K562 (cell line): ENCODE data around the gene P2RX3. TPM values are rescaled to one million over a fixed set of nuclear protein-coding genes. Genes with fewer than 3 reads are reported as not detected.

Experiments
- ATAC-seq: fragments of 200-7000 bp; cut with Tn5 transposase; 3 replicates; pipeline ENCODE4 v1.9.1; 2020; ENCODE audit warnings: moderate library complexity
- BruUV-seq: library from RNA; stranded (reverse); fragments of 400-500 nt; replicated peaks from 2 replicates; lab custom pipeline; 2021; lab: Mats Ljungman, UMichigan
- CTCF ChIA-PET: fragments of 300-600 bp; formaldehyde crosslinking; extraction: SDS; loops from one replicate; lab custom pipeline; 2021; ENCODE audit warnings: low intra/inter-chr PET ratio; lab: Yijun Ruan, JAX
- POLR2A ChIA-PET: fragments of 300-600, 350-650 bp; sonication (Branson Sonifier 250); formaldehyde crosslinking; extraction: SDS; loops from one replicate; lab custom pipeline; 2021; ENCODE audit warnings: antibody characterized with exemption, inconsistent platforms; lab: Yijun Ruan, JAX
- DNase-seq, 4 experiments: peaks; one replicate each; pipeline versions ENCODE4 v3.0.0 to v3.0.0-alpha.2; 2011 to 2018; ENCODE audit warnings: low spot score in 3 of 4, mixed read lengths in 3 of 4; ENCODE audit errors: extremely low read depth in 1 of 4
- FAIRE-seq: peaks from 2 replicates; lab custom pipeline; 2011; peaks lifted over from hg19 to GRCh38; lab: Jason Lieb, UNC
- H2AFZ ChIP-seq: 2 replicates; pipeline ENCODE4 v1.6.0; 2011; ENCODE audit warnings: low read depth, low read length, control low read depth, inconsistent platforms
- H3K27ac ChIP-seq: fragments of 200-600 bp; 3 replicates; pipeline ENCODE4 v1.8.0; 2011; ENCODE audit warnings: low read depth, mild to moderate bottlenecking, control low read depth, inconsistent platforms, low read length, moderate library complexity, mixed read lengths; ENCODE audit errors: extremely low read depth
- H3K27me3 ChIP-seq, 2 experiments: fragments of 300-600 bp in 1 of 2; 2 replicates in 1 of 2; 3 replicates in 1 of 2; pipeline versions ENCODE4 v1.6.0 to v1.8.0; 2011; ENCODE audit warnings: inconsistent platforms in 2 of 2, low read length in 2 of 2, mild to moderate bottlenecking in 1 of 2, mixed read lengths in 1 of 2, moderate library complexity in 1 of 2; ENCODE audit not compliant: control insufficient read depth in 2 of 2, insufficient read depth in 2 of 2
- H3K36me3 ChIP-seq: fragments of 300-600 bp; 3 replicates; pipeline ENCODE4 v1.8.0; 2011; ENCODE audit warnings: mild to moderate bottlenecking, low read length, inconsistent platforms; ENCODE audit not compliant: control insufficient read depth, insufficient read depth
- H3K4me1 ChIP-seq, 2 experiments: fragments of 200-600 bp in 1 of 2; replicated peaks in 1 of 2; 2 replicates in 1 of 2; 3 replicates in 1 of 2; pipeline versions ENCODE4 v1.5.1 to v1.8.0; 2011; ENCODE audit warnings: inconsistent platforms in 2 of 2, low read length in 2 of 2, mild to moderate bottlenecking in 1 of 2, mixed read lengths in 1 of 2, moderate library complexity in 1 of 2; ENCODE audit not compliant: control insufficient read depth in 2 of 2, insufficient read depth in 2 of 2
- H3K4me2 ChIP-seq: 2 replicates; pipeline ENCODE4 v1.6.1; 2011; ENCODE audit warnings: low read length, control low read depth, inconsistent platforms, mixed read lengths; ENCODE audit not compliant: insufficient read depth
- H3K4me3 ChIP-seq: fragments of 200-600 bp; sonication (generic), shearing (Covaris generic); 2 replicates; pipeline ENCODE4 v1.5.1; 2016; ENCODE audit warnings: control low read depth, inconsistent platforms
- H3K79me2 ChIP-seq: fragments of 200-600 bp; 3 replicates; pipeline ENCODE4 v1.8.0; 2011; ENCODE audit warnings: low read length, inconsistent platforms; ENCODE audit not compliant: control insufficient read depth, insufficient read depth
- H3K9ac ChIP-seq, 2 experiments: 2 replicates each; pipeline versions ENCODE4 v1.6.0 to v1.6.1; 2011; ENCODE audit warnings: low read depth in 2 of 2, low read length in 2 of 2, control low read depth in 1 of 2, inconsistent platforms in 1 of 2, mild to moderate bottlenecking in 1 of 2, mixed read lengths in 1 of 2; ENCODE audit not compliant: insufficient read depth in 1 of 2
- H3K9me1 ChIP-seq: one replicate; pipeline ENCODE4 v1.6.0; 2011; ENCODE audit warnings: inconsistent platforms, mild to moderate bottlenecking, low read length, moderate library complexity; ENCODE audit not compliant: control insufficient read depth, insufficient read depth
- H3K9me3 ChIP-seq: replicated peaks from 2 replicates; pipeline ENCODE4 v1.5.1; 2011; ENCODE audit warnings: low read depth, low read length, inconsistent platforms; ENCODE audit not compliant: control insufficient read depth, insufficient read depth
- H4K20me1 ChIP-seq: replicated peaks from 2 replicates; pipeline ENCODE4 v1.6.1; 2011; ENCODE audit warnings: low read length, inconsistent platforms, mixed read lengths; ENCODE audit not compliant: control insufficient read depth, insufficient read depth
- HCFC1 ChIP-seq: IDR thresholded peaks from 2 replicates; pipeline ENCODE4 v1.6.1; 2012; ENCODE audit warnings: low read depth, low read length, improper control_type of control experiment
- MAZ ChIP-seq, 2 experiments: fragments of 450-650 bp in 1 of 2; sonication (generic) in 1 of 2; formaldehyde crosslinking; IDR thresholded peaks in 1 of 2; conservative IDR thresholded peaks in 1 of 2; 2 replicates each; pipeline versions ENCODE4 v1.4.0 to v1.5.0; 2020; ENCODE audit warnings: mild to moderate bottlenecking in 1 of 2, missing genetic modification reagents in 1 of 2
- NFIC ChIP-seq: fragments of 450-650 bp; IDR thresholded peaks from 2 replicates; pipeline ENCODE4 v1.6.1; 2017; ENCODE audit warnings: mild to moderate bottlenecking, inconsistent platforms
- PTTG1 ChIP-seq: fragments of 450-650 bp; IDR thresholded peaks from 2 replicates; pipeline ENCODE4 v1.6.1; 2016; ENCODE audit warnings: low read depth, mild to moderate bottlenecking, missing genetic modification characterization, missing compliant biosample characterization
- TCF3 ChIP-seq: sonication (generic); formaldehyde crosslinking; IDR thresholded peaks from 2 replicates; pipeline ENCODE4 v1.4.0; 2020; ENCODE audit warnings: mild to moderate bottlenecking, missing genetic modification reagents
- ZNF232 ChIP-seq: sonication (generic); formaldehyde crosslinking; IDR thresholded peaks from 2 replicates; pipeline ENCODE4 v1.8.0; 2022; ENCODE audit warnings: mild to moderate bottlenecking, missing genetic modification reagents
- ZNF263 ChIP-seq: sonication (generic); formaldehyde crosslinking; IDR thresholded peaks from 2 replicates; pipeline ENCODE4 v1.8.0; 2022; ENCODE audit warnings: mild to moderate bottlenecking, missing genetic modification reagents, borderline replicate concordance
- ZNF644 ChIP-seq: fragments of 200-800 bp; sonication (Bioruptor generic); IDR thresholded peaks from 2 replicates; pipeline ENCODE4 v1.6.1; 2016; ENCODE audit warnings: low read depth, missing genetic modification characterization, missing compliant biosample characterization
- ZNF766 ChIP-seq: fragments of 200-800 bp; sonication (Bioruptor generic); conservative IDR thresholded peaks from 2 replicates; pipeline ENCODE4 v1.6.1; 2016; ENCODE audit warnings: missing genetic modification characterization, missing compliant biosample characterization
- WGBS: fragments of 100-300 bp; shearing (Covaris generic); methylation state at CpG from one replicate; pipeline ENCODE4 v1.1.6; 2016; ENCODE audit warnings: low coverage, mixed read lengths; ENCODE audit not compliant: insufficient coverage; ENCODE audit errors: missing lambda C conversion rate; 5-methylcytosine and 5-hydroxymethylcytosine counted together
- in situ Hi-C: fragments of 300-500 bp; cut with MboI; formaldehyde crosslinking; loops from 4 replicates; pipeline ENCODE4 v1.15.0; 2018; ENCODE audit warnings: inconsistent platforms, mixed read lengths
- intact Hi-C: fragments of 100-400 bp; cut with micrococcal nuclease; formaldehyde crosslinking; loops from 2 replicates; pipeline ENCODE4 v1.14.2; 2022
- polyA plus RNA-seq, 8 experiments: library from polyadenylated mRNA; depleted of rRNA in 4 of 8; stranded (reverse) in 5 of 8; unstranded in 3 of 8; fragments of >200 nt; fragmentation: Nextera tagmentation in 2 of 8; fragmentation: Illumina TruSeq in 1 of 8; extraction: Ambion mirVana in 2 of 8; extraction: Trizol in 1 of 8; gene quantifications; 2 replicates each; pipeline versions ENCODE4 v1.2.1 to v1.2.3, GENCODE V29; 2011 to 2014; ENCODE audit warnings: inconsistent platforms in 1 of 8, missing spikeins in 1 of 8
- total RNA-seq, 7 experiments: library from RNA; depleted of rRNA in 6 of 7; stranded (reverse); fragments of >200 nt in 6 of 7; fragmentation: Illumina TruSeq in 2 of 7; extraction: Trizol in 2 of 7; gene quantifications; 2 replicates each; pipeline versions ENCODE4 v1.2.1 to v1.2.3, GENCODE V29; 2011 to 2021; ENCODE audit warnings: low replicate concordance in 1 of 7
- TF ChIP-seq, protein P1 (sequence below), 2 experiments: fragments of 450-650 bp; formaldehyde crosslinking in 1 of 2; IDR thresholded peaks; 2 replicates each; pipeline versions ENCODE4 v1.4.0 to v1.6.1; 2014 to 2020; ENCODE audit warnings: mild to moderate bottlenecking in 2 of 2, borderline replicate concordance in 1 of 2, low read depth in 1 of 2
- TF ChIP-seq, protein P2 (sequence below): fragments of 250-450 bp; sonication (Bioruptor Pico); IDR thresholded peaks from 2 replicates; pipeline ENCODE4 v1.4.0; 2020

Gene P2RX3
- total and polyA plus RNA-seq, 9 of the 15 experiments (the other 6 are each of a cell fraction or from before 2014, with no cell fraction given) = not detected

DNA sequence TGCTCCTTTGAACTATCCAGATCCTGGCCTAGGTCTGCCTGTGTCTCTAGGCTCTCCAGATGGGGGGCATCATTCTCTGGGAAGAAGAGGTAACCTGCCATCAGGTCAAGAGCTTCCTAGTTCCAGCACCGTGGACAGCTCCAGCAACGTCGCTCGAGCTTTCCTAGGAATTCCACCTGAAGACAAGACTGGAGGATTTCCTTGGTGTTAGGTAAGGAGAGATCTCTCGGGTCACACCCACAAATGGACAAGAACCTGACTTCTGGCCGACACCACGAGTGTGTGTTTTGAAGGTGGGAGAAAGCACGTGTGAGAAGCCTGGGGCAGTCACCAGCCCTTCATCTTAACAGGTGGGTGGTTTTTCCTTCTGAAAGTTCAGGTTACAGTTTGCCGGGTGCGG lies 41.6 kb downstream of the P2RX3 start:
- POLR2A ChIA-PET = interaction anchor here (0.6 to 1.4 kb wide), 5 partner anchors 9 to 143 kb away, joined by 3 to 7 read pairs (median 4); no protein-coding TSS in a partner anchor
- H3K4me1 ChIP-seq = peaks cover 25 to 30% of the 10 kb centered on the region in 2 experiments
- H3K9ac ChIP-seq = no peak overlapping the region
- no peaks in the 10 kb centered on the region for H3K36me3 ChIP-seq
- intact Hi-C loops (no loop called here), in situ Hi-C loops (no loop called here)
- H3K9me3 ChIP-seq = no peaks in the 10 kb centered on the region
- CTCF ChIA-PET = no interaction called here
- DNase-seq (peak in 3 of 4 experiments; percentile 58 to 68 (median 59)), FAIRE-seq (peak; percentile 61), ATAC-seq (peak; percentile 36)
- no peak overlapping the region for H2AFZ ChIP-seq
- H3K27me3 ChIP-seq = peaks cover 6 to 7% of the 10 kb centered on the region in 2 experiments; a peak in 1 of 5 replicates
- no peaks in the 10 kb centered on the region for H3K9me1 ChIP-seq
- H3K27ac ChIP-seq = no peak overlapping the region
- 3% methylated on average over 10 of the region's 10 CpGs for WGBS
- H3K4me3 ChIP-seq = no peak overlapping the region
- H4K20me1 ChIP-seq = no peaks in the 10 kb centered on the region
- no peaks in the 10 kb centered on the region for H3K79me2 ChIP-seq
- BruUV-seq = no TSS peak
- H3K4me2 ChIP-seq = no peak overlapping the region
- TF ChIP-seq, protein P1, sequence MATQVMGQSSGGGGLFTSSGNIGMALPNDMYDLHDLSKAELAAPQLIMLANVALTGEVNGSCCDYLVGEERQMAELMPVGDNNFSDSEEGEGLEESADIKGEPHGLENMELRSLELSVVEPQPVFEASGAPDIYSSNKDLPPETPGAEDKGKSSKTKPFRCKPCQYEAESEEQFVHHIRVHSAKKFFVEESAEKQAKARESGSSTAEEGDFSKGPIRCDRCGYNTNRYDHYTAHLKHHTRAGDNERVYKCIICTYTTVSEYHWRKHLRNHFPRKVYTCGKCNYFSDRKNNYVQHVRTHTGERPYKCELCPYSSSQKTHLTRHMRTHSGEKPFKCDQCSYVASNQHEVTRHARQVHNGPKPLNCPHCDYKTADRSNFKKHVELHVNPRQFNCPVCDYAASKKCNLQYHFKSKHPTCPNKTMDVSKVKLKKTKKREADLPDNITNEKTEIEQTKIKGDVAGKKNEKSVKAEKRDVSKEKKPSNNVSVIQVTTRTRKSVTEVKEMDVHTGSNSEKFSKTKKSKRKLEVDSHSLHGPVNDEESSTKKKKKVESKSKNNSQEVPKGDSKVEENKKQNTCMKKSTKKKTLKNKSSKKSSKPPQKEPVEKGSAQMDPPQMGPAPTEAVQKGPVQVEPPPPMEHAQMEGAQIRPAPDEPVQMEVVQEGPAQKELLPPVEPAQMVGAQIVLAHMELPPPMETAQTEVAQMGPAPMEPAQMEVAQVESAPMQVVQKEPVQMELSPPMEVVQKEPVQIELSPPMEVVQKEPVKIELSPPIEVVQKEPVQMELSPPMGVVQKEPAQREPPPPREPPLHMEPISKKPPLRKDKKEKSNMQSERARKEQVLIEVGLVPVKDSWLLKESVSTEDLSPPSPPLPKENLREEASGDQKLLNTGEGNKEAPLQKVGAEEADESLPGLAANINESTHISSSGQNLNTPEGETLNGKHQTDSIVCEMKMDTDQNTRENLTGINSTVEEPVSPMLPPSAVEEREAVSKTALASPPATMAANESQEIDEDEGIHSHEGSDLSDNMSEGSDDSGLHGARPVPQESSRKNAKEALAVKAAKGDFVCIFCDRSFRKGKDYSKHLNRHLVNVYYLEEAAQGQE (IDR thresholded peaks at IDR 0.05; ENCODE audit: borderline replicate concordance) = peak; percentile 99
- TF ChIP-seq, protein P1 (CRISPR knock-in tag; IDR thresholded peaks at IDR 0.05; ENCODE audit: low read depth) = peak; percentile 97
- TF ChIP-seq, protein P2, sequence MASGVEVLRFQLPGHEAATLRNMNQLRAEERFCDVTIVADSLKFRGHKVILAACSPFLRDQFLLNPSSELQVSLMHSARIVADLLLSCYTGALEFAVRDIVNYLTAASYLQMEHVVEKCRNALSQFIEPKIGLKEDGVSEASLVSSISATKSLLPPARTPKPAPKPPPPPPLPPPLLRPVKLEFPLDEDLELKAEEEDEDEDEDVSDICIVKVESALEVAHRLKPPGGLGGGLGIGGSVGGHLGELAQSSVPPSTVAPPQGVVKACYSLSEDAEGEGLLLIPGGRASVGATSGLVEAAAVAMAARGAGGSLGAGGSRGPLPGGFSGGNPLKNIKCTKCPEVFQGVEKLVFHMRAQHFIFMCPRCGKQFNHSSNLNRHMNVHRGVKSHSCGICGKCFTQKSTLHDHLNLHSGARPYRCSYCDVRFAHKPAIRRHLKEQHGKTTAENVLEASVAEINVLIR = no peak
- TF ChIP-seq ZNF644 (tag) = 0 out of 2 replicates have a peak, but pooled peaks have one; percentile 41
- TF ChIP-seq NFIC = no peak
- TF ChIP-seq ZNF766 = peak; percentile 48; the same call in 1 of the 2 replicates
- TF ChIP-seq TCF3 (CRISPR knock-in tag) = no peak
- peak; percentile 53; the same call in 1 of the 2 replicates for TF ChIP-seq ZNF263
- 0 out of 2 replicates have a peak, but pooled peaks have one; percentile 21 for TF ChIP-seq HCFC1
- TF ChIP-seq PTTG1 = no peak
- 0 out of 2 replicates have a peak, but pooled peaks have one; percentile 34 for TF ChIP-seq ZNF232 (CRISPR knock-in tag)
- 0 out of 4 replicates have a peak, but pooled peaks of 1 of the 2 experiments have one; percentile 18 for TF ChIP-seq MAZ (CRISPR knock-in tag; conservative IDR thresholded peaks at IDR 0.05 in 1 of 2, IDR thresholded peaks at IDR 0.05 in 1 of 2)
